ENCODE data around the gene RAB3GAP2.

DNA sequence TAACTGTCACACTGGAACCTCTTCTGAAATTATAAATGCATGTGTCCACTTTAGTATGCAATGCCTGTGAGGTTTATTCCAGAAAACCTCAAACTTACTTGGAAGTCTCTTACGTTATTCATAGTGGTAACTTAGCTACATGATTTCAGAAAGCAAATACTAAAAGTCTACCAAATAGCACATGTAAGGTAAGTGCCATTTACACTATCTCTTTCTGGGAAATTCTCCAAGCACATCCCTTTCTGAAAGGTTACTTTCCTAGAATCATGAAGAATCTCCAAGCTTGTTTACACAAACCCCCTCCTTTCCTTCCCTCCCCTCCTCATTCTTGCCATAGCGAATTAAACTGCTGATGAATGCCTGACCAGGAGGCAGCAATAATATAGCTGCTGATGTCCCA lies 42.5 kb downstream of the RAB3GAP2 start:
- TF ChIP-seq, protein P1, sequence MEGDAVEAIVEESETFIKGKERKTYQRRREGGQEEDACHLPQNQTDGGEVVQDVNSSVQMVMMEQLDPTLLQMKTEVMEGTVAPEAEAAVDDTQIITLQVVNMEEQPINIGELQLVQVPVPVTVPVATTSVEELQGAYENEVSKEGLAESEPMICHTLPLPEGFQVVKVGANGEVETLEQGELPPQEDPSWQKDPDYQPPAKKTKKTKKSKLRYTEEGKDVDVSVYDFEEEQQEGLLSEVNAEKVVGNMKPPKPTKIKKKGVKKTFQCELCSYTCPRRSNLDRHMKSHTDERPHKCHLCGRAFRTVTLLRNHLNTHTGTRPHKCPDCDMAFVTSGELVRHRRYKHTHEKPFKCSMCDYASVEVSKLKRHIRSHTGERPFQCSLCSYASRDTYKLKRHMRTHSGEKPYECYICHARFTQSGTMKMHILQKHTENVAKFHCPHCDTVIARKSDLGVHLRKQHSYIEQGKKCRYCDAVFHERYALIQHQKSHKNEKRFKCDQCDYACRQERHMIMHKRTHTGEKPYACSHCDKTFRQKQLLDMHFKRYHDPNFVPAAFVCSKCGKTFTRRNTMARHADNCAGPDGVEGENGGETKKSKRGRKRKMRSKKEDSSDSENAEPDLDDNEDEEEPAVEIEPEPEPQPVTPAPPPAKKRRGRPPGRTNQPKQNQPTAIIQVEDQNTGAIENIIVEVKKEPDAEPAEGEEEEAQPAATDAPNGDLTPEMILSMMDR (IDR thresholded peaks at IDR 0.05), result no peak
- no peak for TF ChIP-seq POLR2A (IDR thresholded peaks at IDR 0.05)

Measured in right lobe of liver (tissue), 4 donors.